ENCODE measurements around the gene HEMGN. TPM values are rescaled to one million over a fixed set of nuclear protein-coding genes. Genes with fewer than 3 reads are reported as not detected.
A peak's percentile ranks its signal among the peaks of the same experiment; 100 is the strongest.

The HEMGN gene
- total RNA-seq, 6 experiments from 2014 or later, result 0.09 to 2.9 (median 1.0) TPM; not detected in 3

DNA sequence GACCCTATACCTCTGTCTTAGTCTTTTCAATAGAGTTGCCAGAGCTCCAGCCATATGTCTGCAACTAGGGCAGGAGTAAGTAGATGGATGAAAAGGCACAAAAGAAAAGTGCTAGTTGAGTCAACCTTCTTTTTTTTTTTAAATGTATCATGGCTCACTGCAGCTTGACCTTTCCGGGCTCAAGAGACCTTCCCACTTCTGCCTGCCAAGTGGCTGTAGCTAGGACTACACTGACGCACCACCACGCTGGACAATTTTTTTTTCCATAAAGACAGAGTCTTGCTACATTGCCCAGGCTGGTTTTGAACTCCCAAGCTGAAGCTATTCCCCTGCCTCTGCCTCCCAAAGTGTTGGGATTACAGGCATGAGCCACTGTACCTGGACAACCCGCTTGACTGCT is 57.6 kb downstream of the HEMGN start:
- WGBS (ENCODE audit: insufficient coverage, low coverage, low lambda C conversion rate, missing lambda C conversion rate), result 66% methylated on average over 2 of the region's 4 CpGs
- TF ChIP-seq POLR2A (IDR thresholded peaks at IDR 0.05) (no peak), CTCF (IDR thresholded peaks at IDR 0.05) (no peak)
- Histone ChIP-seq H3K27me3 (no peaks in the 10 kb centered on the region), H3K9me3 (no peaks in the 10 kb centered on the region), H3K27ac (no peak overlapping the region), H3K36me3 (no peaks in the 10 kb centered on the region), H3K4me3 (no peak overlapping the region), H3K4me1 (no peaks in the 10 kb centered on the region)
- peak in 1 of 3 donors; percentile 19 for DNase-seq
- no peak for ATAC-seq
- intact Hi-C loops (cut with DNase I), result no loop called here

Small RNA genes within 50 kb of the gene (small RNA-seq; reads per million reads assigned to genes)
- gene RF00019, result 0 reads per million in 2 experiments

Other genes starting within 250 kb of the HEMGN start
- 1 to 10 TPM; 4.4 to 9.0 (median 6.7) TPM for gene XPA, start 240.8 kb downstream of the HEMGN start, total RNA-seq
- not detected for gene FOXE1, start 84.9 kb downstream of the HEMGN start, total RNA-seq
- 10 to 100 TPM in 1 of 6 experiments, 1 to 10 TPM in 5; 5.7 to 14.7 (median 8.3) TPM for gene TRMO, start 15.7 kb downstream of the HEMGN start, total RNA-seq
- gene ANP32B, start 45.2 kb upstream of the HEMGN start, total RNA-seq, result 10 to 100 TPM in 5 of 6 experiments, 1 to 10 TPM in 1; 8.2 to 38.0 (median 30.6) TPM
- 10 to 100 TPM; 16.4 to 43.2 (median 30.2) TPM for gene NANS, start 118.6 kb upstream of the HEMGN start, total RNA-seq
- 10 to 100 TPM; 22.6 to 34.6 (median 27.3) TPM for gene TRIM14, start 181.1 kb upstream of the HEMGN start, total RNA-seq

All from right lobe of liver (tissue), 6 donors.